ENCODE data around the gene GRP. TPM values are rescaled to one million over a fixed set of nuclear protein-coding genes. Genes with fewer than 3 reads are reported as not detected.
"Not testable (repeated sequence)": the region's sequence is repeated elsewhere in the genome, so short reads cannot be mapped to it uniquely, and the experiment has no call there.

The GRP gene
- total RNA-seq, 4 donors from 2014 or later, result 4.8 TPM; not detected in 3

- Histone ChIP-seq H3K4me3 (no peak overlapping the region), H3K27me3 (no peaks in the 10 kb centered on the region), H3K4me1 (no peaks in the 10 kb centered on the region), H3K36me3 (no peaks in the 10 kb centered on the region), H3K9me3 (peaks cover 0 to 4% (median 0%) of the 10 kb centered on the region in 3 donors), H3K27ac (no peak overlapping the region)
- TF ChIP-seq CTCF (IDR thresholded peaks at IDR 0.05) (no peak), POLR2AphosphoS5 (IDR thresholded peaks at IDR 0.05) (no peak), EP300 (IDR thresholded peaks at IDR 0.05) (no peak), POLR2A (IDR thresholded peaks at IDR 0.05) (no peak)
- ATAC-seq, result no peak
Observed at GRCh38 chr18:59238385-59238784, 18.4 kb downstream of the GRP start.

DNA sequence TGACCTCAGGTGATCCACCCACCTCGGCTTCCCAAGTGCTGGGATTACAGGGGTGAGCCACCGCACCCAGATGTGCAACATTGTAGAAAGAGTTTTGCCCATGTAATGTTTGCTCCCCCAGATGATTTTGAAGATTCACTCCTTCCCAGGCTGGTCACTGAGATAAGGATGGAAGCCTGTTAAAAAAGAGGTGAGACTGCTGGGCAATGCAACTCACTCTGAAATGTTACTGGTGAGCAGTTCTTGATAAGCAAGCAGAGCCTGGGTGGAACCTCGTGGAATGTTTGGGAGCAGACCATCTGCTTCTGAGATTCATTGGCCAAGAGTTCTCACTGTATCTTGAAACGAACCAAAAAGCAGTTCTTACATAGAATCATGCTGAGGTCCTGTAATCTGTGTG is 19.7 kb downstream of the GRP start:
- TF ChIP-seq POLR2AphosphoS5 (IDR thresholded peaks at IDR 0.05) (no peak), POLR2A (IDR thresholded peaks at IDR 0.05) (no peak), EP300 (IDR thresholded peaks at IDR 0.05) (no peak)
- H3K36me3 ChIP-seq, result no peaks in the 10 kb centered on the region
- H3K27me3 ChIP-seq, result peaks cover 9% of the 10 kb centered on the region
- no peak overlapping the region for H3K27ac ChIP-seq
- no peak overlapping the region for H3K4me3 ChIP-seq
- H3K4me1 ChIP-seq, result no peaks in the 10 kb centered on the region
- peaks cover 0 to 4% (median 0%) of the 10 kb centered on the region in 3 donors for H3K9me3 ChIP-seq
- 56% methylated on average over 2 of the region's 4 CpGs for WGBS, 2 donors (ENCODE audit: low coverage in 1 of 2)
- ATAC-seq, result no peak

GRCh38 chr18:59242906-59243305 is 22.9 kb downstream of the GRP start:
- Histone ChIP-seq H3K27me3 (peaks cover 27% of the 10 kb centered on the region), H3K4me1 (no peaks in the 10 kb centered on the region), H3K4me3 (no peak overlapping the region), H3K27ac (no peak overlapping the region), H3K9me3 (peaks cover 0 to 2% (median 0%) of the 10 kb centered on the region in 3 donors), H3K36me3 (no peaks in the 10 kb centered on the region)
- whole genome bisulfite sequencing, 2 donors (ENCODE audit: low coverage in 1 of 2), result 83 to 89% methylated on average over 2 of the region's 2 CpGs
- ATAC-seq, result no peak
- TF ChIP-seq EP300 (IDR thresholded peaks at IDR 0.05) (no peak), POLR2A (IDR thresholded peaks at IDR 0.05) (no peak), POLR2AphosphoS5 (IDR thresholded peaks at IDR 0.05) (no peak), CTCF (IDR thresholded peaks at IDR 0.05) (no peak)

DNA sequence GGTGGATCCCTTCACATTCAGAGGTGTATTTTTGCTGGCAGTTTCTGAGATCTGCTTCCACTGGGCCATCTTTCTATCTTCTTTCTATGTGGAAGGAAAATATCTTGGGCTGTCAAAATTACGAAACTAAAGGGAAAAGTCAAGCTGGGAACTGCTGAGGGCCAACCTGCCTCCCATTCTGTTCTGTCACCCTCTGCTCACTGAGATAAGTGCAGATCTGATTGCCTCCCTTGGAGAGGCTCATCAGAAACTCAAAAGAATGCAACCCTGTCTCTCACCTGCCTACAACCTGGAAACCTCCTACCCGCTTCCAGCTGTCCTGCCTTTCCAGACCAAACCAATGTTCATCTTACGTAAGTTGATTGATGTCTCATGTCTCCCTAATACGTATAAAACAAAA is 26.8 kb downstream of the GRP start:
- H3K27ac ChIP-seq, result no peak overlapping the region
- H3K4me3 ChIP-seq, result no peak overlapping the region
- WGBS, 2 donors (ENCODE audit: low coverage in 1 of 2), result 41% methylated on average over 4 of the region's 4 CpGs; no CpG with 5 or more reads in 1 of the 2 donors
- no peaks in the 10 kb centered on the region for H3K4me1 ChIP-seq
- ATAC-seq, result no peak
- TF ChIP-seq POLR2A (IDR thresholded peaks at IDR 0.05), result no peak
- TF ChIP-seq CTCF (IDR thresholded peaks at IDR 0.05), result no peak
- TF ChIP-seq EP300 (IDR thresholded peaks at IDR 0.05), result no peak
- no peak for TF ChIP-seq POLR2AphosphoS5 (IDR thresholded peaks at IDR 0.05)
- H3K9me3 ChIP-seq, result no peaks in the 10 kb centered on the region
- H3K27me3 ChIP-seq, result peaks cover 37% of the 10 kb centered on the region
- no peaks in the 10 kb centered on the region for H3K36me3 ChIP-seq

- Histone ChIP-seq H3K27ac (no peak overlapping the region), H3K36me3 (no peaks in the 10 kb centered on the region), H3K27me3 (peaks cover 40% of the 10 kb centered on the region), H3K4me1 (no peaks in the 10 kb centered on the region), H3K4me3 (no peak overlapping the region), H3K9me3 (no peaks in the 10 kb centered on the region)
- peak; percentile 8 to 70 (median 49) for TF ChIP-seq CTCF (IDR thresholded peaks at IDR 0.05)
- TF ChIP-seq EP300 (IDR thresholded peaks at IDR 0.05), result no peak
- 0 to 10% methylated on average over 2 to 5 of the region's 5 CpGs for WGBS, 2 donors (ENCODE audit: low coverage in 1 of 2)
- ATAC-seq, result peak; percentile 51
Observed at GRCh38 chr18:59249199-59249774, 29.3 kb downstream of the GRP start.

GRCh38 chr18:59255491-59255890 is 35.5 kb downstream of the GRP start:
- Histone ChIP-seq H3K27me3 (peaks cover 38% of the 10 kb centered on the region), H3K9me3 (peaks cover 0 to 11% (median 0%) of the 10 kb centered on the region in 3 donors)
- no CpG with 5 or more reads among the region's 30 CpGs for WGBS, 2 donors (ENCODE audit: low coverage in 1 of 2)
- not testable (repeated sequence) for H3K27ac ChIP-seq, H3K4me3 ChIP-seq, ATAC-seq, H3K36me3 ChIP-seq, H3K4me1 ChIP-seq

- not testable (repeated sequence) for H3K4me3 ChIP-seq, H3K36me3 ChIP-seq, H3K9me3 ChIP-seq, H3K27ac ChIP-seq, ATAC-seq
- H3K4me1 ChIP-seq, result peaks cover 0 to 10% (median 0%) of the 10 kb centered on the region in 3 donors
- H3K27me3 ChIP-seq, result peaks cover 51% of the 10 kb centered on the region
- 75 to 89% methylated on average over 3 of the region's 3 CpGs for WGBS, 2 donors (ENCODE audit: low coverage in 1 of 2)
Observed at GRCh38 chr18:59261842-59262241, 41.9 kb downstream of the GRP start.

DNA sequence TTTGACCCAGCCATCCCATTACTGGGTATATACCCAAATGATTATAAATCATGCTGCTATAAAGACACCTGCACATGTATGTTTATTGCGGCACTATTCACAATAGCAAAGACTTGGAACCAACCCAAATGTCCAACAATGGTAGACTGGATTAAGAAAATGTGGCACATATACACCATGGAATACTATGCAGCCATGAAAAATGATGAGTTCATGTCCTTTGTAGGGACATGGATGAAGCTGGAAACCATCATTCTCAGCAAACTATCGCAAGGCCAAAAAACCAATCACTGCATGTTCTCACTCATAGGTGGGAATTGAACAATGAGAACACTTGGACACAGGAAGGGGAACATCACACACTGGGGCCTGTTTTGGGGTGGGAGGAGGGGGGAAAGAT is 42.3 kb downstream of the GRP start:
- peaks cover 51% of the 10 kb centered on the region for H3K27me3 ChIP-seq
- H3K9me3 ChIP-seq, H3K4me3 ChIP-seq, ATAC-seq, H3K27ac ChIP-seq, H3K36me3 ChIP-seq: not testable (repeated sequence)
- WGBS, 2 donors (ENCODE audit: low coverage in 1 of 2), result 100% methylated on average over 2 of the region's 2 CpGs
- peaks cover 0 to 10% (median 0%) of the 10 kb centered on the region in 3 donors for H3K4me1 ChIP-seq

All from gastroesophageal sphincter (tissue), 4 donors.